K562 (cell line): ENCODE measurements around the gene CCDC141. TPM values are rescaled to one million over a fixed set of nuclear protein-coding genes. Genes with fewer than 3 reads are reported as not detected.

Experiments used
- ATAC-seq: fragments of 200-7000 bp; cut with Tn5 transposase; 3 replicates; pipeline ENCODE4 v1.9.1; 2020; ENCODE audit warnings: moderate library complexity
- BruUV-seq: library from RNA; stranded (reverse); fragments of 400-500 nt; replicated peaks from 2 replicates; lab custom pipeline; 2021; lab: Mats Ljungman, UMichigan
- CTCF ChIA-PET: fragments of 300-600 bp; formaldehyde crosslinking; extraction: SDS; loops from one replicate; lab custom pipeline; 2021; ENCODE audit warnings: low intra/inter-chr PET ratio; lab: Yijun Ruan, JAX
- POLR2A ChIA-PET: fragments of 300-600, 350-650 bp; sonication (Branson Sonifier 250); formaldehyde crosslinking; extraction: SDS; loops from one replicate; lab custom pipeline; 2021; ENCODE audit warnings: antibody characterized with exemption, inconsistent platforms; lab: Yijun Ruan, JAX
- DNase-seq, 4 experiments: peaks; one replicate each; pipeline versions ENCODE4 v3.0.0 to v3.0.0-alpha.2; 2011 to 2018; ENCODE audit warnings: low spot score in 3 of 4, mixed read lengths in 3 of 4; ENCODE audit errors: extremely low read depth in 1 of 4
- FAIRE-seq: peaks from 2 replicates; lab custom pipeline; 2011; peaks lifted over from hg19 to GRCh38; lab: Jason Lieb, UNC
- H2AFZ ChIP-seq: 2 replicates; pipeline ENCODE4 v1.6.0; 2011; ENCODE audit warnings: low read depth, low read length, control low read depth, inconsistent platforms
- H3K27ac ChIP-seq: fragments of 200-600 bp; 3 replicates; pipeline ENCODE4 v1.8.0; 2011; ENCODE audit warnings: low read depth, mild to moderate bottlenecking, control low read depth, inconsistent platforms, low read length, moderate library complexity, mixed read lengths; ENCODE audit errors: extremely low read depth
- H3K27me3 ChIP-seq, 2 experiments: fragments of 300-600 bp in 1 of 2; 2 replicates in 1 of 2; 3 replicates in 1 of 2; pipeline versions ENCODE4 v1.6.0 to v1.8.0; 2011; ENCODE audit warnings: inconsistent platforms in 2 of 2, low read length in 2 of 2, mild to moderate bottlenecking in 1 of 2, mixed read lengths in 1 of 2, moderate library complexity in 1 of 2; ENCODE audit not compliant: control insufficient read depth in 2 of 2, insufficient read depth in 2 of 2
- H3K36me3 ChIP-seq: fragments of 300-600 bp; 3 replicates; pipeline ENCODE4 v1.8.0; 2011; ENCODE audit warnings: mild to moderate bottlenecking, low read length, inconsistent platforms; ENCODE audit not compliant: control insufficient read depth, insufficient read depth
- H3K4me1 ChIP-seq, 2 experiments: fragments of 200-600 bp in 1 of 2; replicated peaks in 1 of 2; 2 replicates in 1 of 2; 3 replicates in 1 of 2; pipeline versions ENCODE4 v1.5.1 to v1.8.0; 2011; ENCODE audit warnings: inconsistent platforms in 2 of 2, low read length in 2 of 2, mild to moderate bottlenecking in 1 of 2, mixed read lengths in 1 of 2, moderate library complexity in 1 of 2; ENCODE audit not compliant: control insufficient read depth in 2 of 2, insufficient read depth in 2 of 2
- H3K4me2 ChIP-seq: 2 replicates; pipeline ENCODE4 v1.6.1; 2011; ENCODE audit warnings: low read length, control low read depth, inconsistent platforms, mixed read lengths; ENCODE audit not compliant: insufficient read depth
- H3K4me3 ChIP-seq: fragments of 200-600 bp; sonication (generic), shearing (Covaris generic); 2 replicates; pipeline ENCODE4 v1.5.1; 2016; ENCODE audit warnings: control low read depth, inconsistent platforms
- H3K79me2 ChIP-seq: fragments of 200-600 bp; 3 replicates; pipeline ENCODE4 v1.8.0; 2011; ENCODE audit warnings: low read length, inconsistent platforms; ENCODE audit not compliant: control insufficient read depth, insufficient read depth
- H3K9ac ChIP-seq, 2 experiments: 2 replicates each; pipeline versions ENCODE4 v1.6.0 to v1.6.1; 2011; ENCODE audit warnings: low read depth in 2 of 2, low read length in 2 of 2, control low read depth in 1 of 2, inconsistent platforms in 1 of 2, mild to moderate bottlenecking in 1 of 2, mixed read lengths in 1 of 2; ENCODE audit not compliant: insufficient read depth in 1 of 2
- H3K9me1 ChIP-seq: one replicate; pipeline ENCODE4 v1.6.0; 2011; ENCODE audit warnings: inconsistent platforms, mild to moderate bottlenecking, low read length, moderate library complexity; ENCODE audit not compliant: control insufficient read depth, insufficient read depth
- H3K9me3 ChIP-seq: replicated peaks from 2 replicates; pipeline ENCODE4 v1.5.1; 2011; ENCODE audit warnings: low read depth, low read length, inconsistent platforms; ENCODE audit not compliant: control insufficient read depth, insufficient read depth
- H4K20me1 ChIP-seq: replicated peaks from 2 replicates; pipeline ENCODE4 v1.6.1; 2011; ENCODE audit warnings: low read length, inconsistent platforms, mixed read lengths; ENCODE audit not compliant: control insufficient read depth, insufficient read depth
- E4F1 ChIP-seq: fragments of 250-450 bp; sonication (Bioruptor Pico); IDR thresholded peaks from 2 replicates; pipeline ENCODE4 v1.5.0; 2021; ENCODE audit warnings: mild to moderate bottlenecking, borderline replicate concordance
- KDM4B ChIP-seq, 2 experiments: fragments of 450-650 bp in 1 of 2; sonication (generic) in 1 of 2; IDR thresholded peaks; 2 replicates each; pipeline ENCODE4 v1.6.1; 2016 to 2017; ENCODE audit warnings: borderline replicate concordance in 2 of 2, antibody characterized with exemption in 1 of 2, low read depth in 1 of 2, mild to moderate bottlenecking in 1 of 2
- KLF13 ChIP-seq: fragments of 450-650 bp; IDR thresholded peaks from 2 replicates; pipeline ENCODE4 v1.6.1; 2016; ENCODE audit warnings: missing genetic modification characterization, low read depth, mild to moderate bottlenecking, missing compliant biosample characterization, moderate library complexity, borderline replicate concordance
- NFIC ChIP-seq: fragments of 450-650 bp; IDR thresholded peaks from 2 replicates; pipeline ENCODE4 v1.6.1; 2017; ENCODE audit warnings: mild to moderate bottlenecking, inconsistent platforms
- PHB ChIP-seq: fragments of 250-450 bp; sonication (Bioruptor Pico); IDR thresholded peaks from 2 replicates; pipeline ENCODE4 v1.5.0; 2021
- RUNX1 ChIP-seq: sonication (generic); IDR thresholded peaks from 2 replicates; pipeline ENCODE4 v1.6.1; 2016; ENCODE audit warnings: antibody characterized with exemption, low read depth
- SLC30A9 ChIP-seq: fragments of 250-450 bp; sonication (Bioruptor Pico); IDR thresholded peaks from 2 replicates; pipeline ENCODE4 v1.8.0; 2022; ENCODE audit warnings: mild to moderate bottlenecking, moderate library complexity
- STAT5A ChIP-seq: IDR thresholded peaks from 2 replicates; pipeline ENCODE4 v1.6.1; 2012; ENCODE audit warnings: low read length, inconsistent platforms, borderline replicate concordance
- TFE3 ChIP-seq: fragments of 450-650 bp; formaldehyde crosslinking; IDR thresholded peaks from 2 replicates; pipeline ENCODE4 v1.4.0; 2020; ENCODE audit warnings: mild to moderate bottlenecking, mixed read lengths
- TSHZ1 ChIP-seq: fragments of 250-450 bp; sonication (Bioruptor Pico); IDR thresholded peaks from 2 replicates; pipeline ENCODE4 v1.4.0; 2020; ENCODE audit warnings: mild to moderate bottlenecking, moderate library complexity
- ZBTB49 ChIP-seq: sonication (generic); formaldehyde crosslinking; IDR thresholded peaks from 2 replicates; pipeline ENCODE4 v1.8.0; 2022; ENCODE audit warnings: missing genetic modification reagents, mild to moderate bottlenecking, borderline replicate concordance
- ZSCAN29 ChIP-seq: fragments of 450-650 bp; IDR thresholded peaks from 2 replicates; pipeline ENCODE4 v1.6.1; 2017
- WGBS: fragments of 100-300 bp; shearing (Covaris generic); methylation state at CpG from one replicate; pipeline ENCODE4 v1.1.6; 2016; ENCODE audit warnings: low coverage, mixed read lengths; ENCODE audit not compliant: insufficient coverage; ENCODE audit errors: missing lambda C conversion rate; 5-methylcytosine and 5-hydroxymethylcytosine counted together
- in situ Hi-C: fragments of 300-500 bp; cut with MboI; formaldehyde crosslinking; loops from 4 replicates; pipeline ENCODE4 v1.15.0; 2018; ENCODE audit warnings: inconsistent platforms, mixed read lengths
- intact Hi-C: fragments of 100-400 bp; cut with micrococcal nuclease; formaldehyde crosslinking; loops from 2 replicates; pipeline ENCODE4 v1.14.2; 2022
- polyA plus RNA-seq, 8 experiments: library from polyadenylated mRNA; depleted of rRNA in 4 of 8; stranded (reverse) in 5 of 8; unstranded in 3 of 8; fragments of >200 nt; fragmentation: Nextera tagmentation in 2 of 8; fragmentation: Illumina TruSeq in 1 of 8; extraction: Ambion mirVana in 2 of 8; extraction: Trizol in 1 of 8; gene quantifications; 2 replicates each; pipeline versions ENCODE4 v1.2.1 to v1.2.3, GENCODE V29; 2011 to 2014; ENCODE audit warnings: inconsistent platforms in 1 of 8, missing spikeins in 1 of 8
- total RNA-seq, 7 experiments: library from RNA; depleted of rRNA in 6 of 7; stranded (reverse); fragments of >200 nt in 6 of 7; fragmentation: Illumina TruSeq in 2 of 7; extraction: Trizol in 2 of 7; gene quantifications; 2 replicates each; pipeline versions ENCODE4 v1.2.1 to v1.2.3, GENCODE V29; 2011 to 2021; ENCODE audit warnings: low replicate concordance in 1 of 7
- TF ChIP-seq, protein P1 (sequence below): sonication (generic); formaldehyde crosslinking; IDR thresholded peaks from 2 replicates; pipeline ENCODE4 v1.9.0; 2022; ENCODE audit warnings: mild to moderate bottlenecking, missing genetic modification reagents

Gene CCDC141
- total and polyA plus RNA-seq, 9 of the 15 experiments (the other 6 are each of a cell fraction or from before 2014, with no cell fraction given) = 0.09 TPM; not detected in 8

GRCh38 chr2:178884440-178884839 lies 165.5 kb downstream of the CCDC141 start:
- CTCF ChIA-PET = no interaction called here
- no TSS peak for BruUV-seq
- ATAC-seq = no peak
- no peak for TF ChIP-seq STAT5A
- no peak for TF ChIP-seq KDM4B (IDR thresholded peaks at IDR 0.05; ENCODE audit: borderline replicate concordance in 2 of 2, low read depth in 1 of 2)
- TF ChIP-seq NFIC = no peak
- TF ChIP-seq E4F1 (CRISPR knock-in tag) = no peak
- no peak for TF ChIP-seq KLF13 (tag)
- TF ChIP-seq SLC30A9 (CRISPR knock-in tag) = no peak
- no peak for TF ChIP-seq PHB (CRISPR knock-in tag)
- no peak for TF ChIP-seq RUNX1
- TF ChIP-seq TFE3 (CRISPR knock-in tag) = no peak
- TF ChIP-seq, protein P1, sequence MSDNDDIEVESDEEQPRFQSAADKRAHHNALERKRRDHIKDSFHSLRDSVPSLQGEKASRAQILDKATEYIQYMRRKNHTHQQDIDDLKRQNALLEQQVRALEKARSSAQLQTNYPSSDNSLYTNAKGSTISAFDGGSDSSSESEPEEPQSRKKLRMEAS (CRISPR knock-in tag) = no peak
- TF ChIP-seq ZBTB49 (CRISPR knock-in tag) = no peak
- TF ChIP-seq TSHZ1 (CRISPR knock-in tag) = no peak
- TF ChIP-seq ZSCAN29 = no peak

More at GRCh38 chr2:178884440-178884839, 165.5 kb downstream of the CCDC141 start:
- Histone ChIP-seq H3K36me3 (no peaks in the 10 kb centered on the region), H3K4me3 (no peak overlapping the region), H3K79me2 (no peaks in the 10 kb centered on the region), H3K9me1 (no peaks in the 10 kb centered on the region), H2AFZ (no peak overlapping the region), H3K9ac (no peak overlapping the region), H3K9me3 (no peaks in the 10 kb centered on the region), H3K4me1 (no peaks in the 10 kb centered on the region), H4K20me1 (no peaks in the 10 kb centered on the region), H3K4me2 (no peak overlapping the region), H3K27ac (no peak overlapping the region), H3K27me3 (no peaks in the 10 kb centered on the region)
- 0% methylated on average over 3 of the region's 3 CpGs for WGBS
- POLR2A ChIA-PET = no interaction called here
- intact Hi-C loops (no loop called here), in situ Hi-C loops (no loop called here)
- no peak for DNase-seq
- no peak for FAIRE-seq
